Liver (tissue), 3 donors: ENCODE data around the gene NAE1.

Experiments
- ATF3 ChIP-seq: IDR thresholded peaks from 2 replicates; pipeline ENCODE4 v1.6.1; 2016; ENCODE audit warnings: antibody characterized with exemption
- CTCF ChIP-seq: fragments of 150-350 bp; IDR thresholded peaks from 2 replicates; pipeline ENCODE4 v1.5.1; 2017; ENCODE audit warnings: improper control_type of control experiment, low read depth, low read length; ENCODE audit not compliant: missing input control
- GABPA ChIP-seq, 2 donors: IDR thresholded peaks in 1 of 2; conservative IDR thresholded peaks in 1 of 2; 2 replicates each; pipeline ENCODE4 v1.6.1; 2016; ENCODE audit warnings: antibody characterized with exemption in 2 of 2, mild to moderate bottlenecking in 1 of 2, moderate library complexity in 1 of 2
- HNF4G ChIP-seq: IDR thresholded peaks from 2 replicates; pipeline ENCODE4 v1.6.1; 2016; ENCODE audit warnings: antibody characterized with exemption
- JUND ChIP-seq, 2 donors: IDR thresholded peaks; 2 replicates each; pipeline ENCODE4 v1.6.1; 2016; ENCODE audit warnings: antibody characterized with exemption in 2 of 2
- MAX ChIP-seq: IDR thresholded peaks from 2 replicates; pipeline ENCODE4 v1.6.1; 2016; ENCODE audit warnings: antibody characterized with exemption
- RAD21 ChIP-seq, 2 donors: IDR thresholded peaks; 2 replicates each; pipeline ENCODE4 v1.6.1; 2016; ENCODE audit warnings: antibody characterized with exemption in 2 of 2, mild to moderate bottlenecking in 2 of 2
- REST ChIP-seq: IDR thresholded peaks from 2 replicates; pipeline ENCODE4 v1.6.1; 2016; ENCODE audit warnings: antibody characterized with exemption, mild to moderate bottlenecking
- RXRA ChIP-seq, 2 donors: IDR thresholded peaks; 2 replicates each; pipeline ENCODE4 v1.6.1; 2017 to 2018; ENCODE audit warnings: antibody characterized with exemption in 2 of 2, mild to moderate bottlenecking in 1 of 2
- TAF1 ChIP-seq: conservative IDR thresholded peaks from 2 replicates; pipeline ENCODE4 v1.6.1; 2016; ENCODE audit warnings: antibody characterized with exemption, mild to moderate bottlenecking
- YY1 ChIP-seq: IDR thresholded peaks from 2 replicates; pipeline ENCODE4 v1.6.1; 2016; ENCODE audit warnings: antibody characterized with exemption, mild to moderate bottlenecking
- donor health status: healthy.
- donor health status: healthy.

GRCh38 chr16:66800856-66801255, 29.9 kb downstream of the NAE1 start:
- TF ChIP-seq RXRA (IDR thresholded peaks at IDR 0.05) (no peak), GABPA (IDR thresholded peaks at IDR 0.05 in 1 of 2, conservative IDR thresholded peaks at IDR 0.05 in 1 of 2) (no peak), CTCF (no peak), MAX (no peak), REST (no peak), YY1 (no peak), JUND (IDR thresholded peaks at IDR 0.05) (no peak), ATF3 (no peak), RAD21 (IDR thresholded peaks at IDR 0.05) (no peak), TAF1 (no peak), HNF4G (no peak)
